GM12874 (cell line): ENCODE data around the gene SMIM9.

Experiments used
- TF ChIP-seq, protein P1 (sequence below): IDR thresholded peaks from 2 replicates; pipeline ENCODE4 v1.5.1; 2011; ENCODE audit warnings: low read depth, mild to moderate bottlenecking, control low read depth, low read length, moderate library complexity; ENCODE audit not compliant: insufficient read depth

The SMIM9 gene

DNA sequence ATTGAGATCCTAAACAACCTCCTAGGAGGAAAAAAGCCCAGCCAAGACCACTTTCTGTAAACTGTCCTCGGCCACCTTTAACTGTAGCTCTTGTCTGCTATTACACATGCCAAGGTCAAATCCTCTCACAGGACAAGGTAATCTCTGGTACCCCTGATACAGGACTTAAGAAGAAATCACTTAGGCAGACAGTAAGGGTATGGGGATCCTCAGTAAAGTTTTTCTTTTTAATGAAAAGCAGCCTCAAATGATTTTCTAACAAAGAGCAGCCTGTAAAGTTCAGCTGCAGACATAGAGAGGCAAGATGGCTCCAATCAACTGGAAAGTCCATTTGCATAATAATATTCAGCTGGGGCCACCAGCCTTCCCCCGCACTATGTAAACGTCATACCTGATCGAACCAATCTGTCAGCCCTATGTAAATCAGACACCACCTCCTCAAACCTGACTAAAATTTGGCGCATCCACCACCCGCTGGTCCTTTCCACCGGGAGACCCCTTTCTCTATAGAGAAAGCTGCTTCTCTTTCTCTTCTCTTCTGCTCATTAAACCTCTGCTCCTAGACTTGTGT is 14.6 kb downstream of the SMIM9 start:
- TF ChIP-seq, protein P1, sequence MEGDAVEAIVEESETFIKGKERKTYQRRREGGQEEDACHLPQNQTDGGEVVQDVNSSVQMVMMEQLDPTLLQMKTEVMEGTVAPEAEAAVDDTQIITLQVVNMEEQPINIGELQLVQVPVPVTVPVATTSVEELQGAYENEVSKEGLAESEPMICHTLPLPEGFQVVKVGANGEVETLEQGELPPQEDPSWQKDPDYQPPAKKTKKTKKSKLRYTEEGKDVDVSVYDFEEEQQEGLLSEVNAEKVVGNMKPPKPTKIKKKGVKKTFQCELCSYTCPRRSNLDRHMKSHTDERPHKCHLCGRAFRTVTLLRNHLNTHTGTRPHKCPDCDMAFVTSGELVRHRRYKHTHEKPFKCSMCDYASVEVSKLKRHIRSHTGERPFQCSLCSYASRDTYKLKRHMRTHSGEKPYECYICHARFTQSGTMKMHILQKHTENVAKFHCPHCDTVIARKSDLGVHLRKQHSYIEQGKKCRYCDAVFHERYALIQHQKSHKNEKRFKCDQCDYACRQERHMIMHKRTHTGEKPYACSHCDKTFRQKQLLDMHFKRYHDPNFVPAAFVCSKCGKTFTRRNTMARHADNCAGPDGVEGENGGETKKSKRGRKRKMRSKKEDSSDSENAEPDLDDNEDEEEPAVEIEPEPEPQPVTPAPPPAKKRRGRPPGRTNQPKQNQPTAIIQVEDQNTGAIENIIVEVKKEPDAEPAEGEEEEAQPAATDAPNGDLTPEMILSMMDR, result no peak

DNA sequence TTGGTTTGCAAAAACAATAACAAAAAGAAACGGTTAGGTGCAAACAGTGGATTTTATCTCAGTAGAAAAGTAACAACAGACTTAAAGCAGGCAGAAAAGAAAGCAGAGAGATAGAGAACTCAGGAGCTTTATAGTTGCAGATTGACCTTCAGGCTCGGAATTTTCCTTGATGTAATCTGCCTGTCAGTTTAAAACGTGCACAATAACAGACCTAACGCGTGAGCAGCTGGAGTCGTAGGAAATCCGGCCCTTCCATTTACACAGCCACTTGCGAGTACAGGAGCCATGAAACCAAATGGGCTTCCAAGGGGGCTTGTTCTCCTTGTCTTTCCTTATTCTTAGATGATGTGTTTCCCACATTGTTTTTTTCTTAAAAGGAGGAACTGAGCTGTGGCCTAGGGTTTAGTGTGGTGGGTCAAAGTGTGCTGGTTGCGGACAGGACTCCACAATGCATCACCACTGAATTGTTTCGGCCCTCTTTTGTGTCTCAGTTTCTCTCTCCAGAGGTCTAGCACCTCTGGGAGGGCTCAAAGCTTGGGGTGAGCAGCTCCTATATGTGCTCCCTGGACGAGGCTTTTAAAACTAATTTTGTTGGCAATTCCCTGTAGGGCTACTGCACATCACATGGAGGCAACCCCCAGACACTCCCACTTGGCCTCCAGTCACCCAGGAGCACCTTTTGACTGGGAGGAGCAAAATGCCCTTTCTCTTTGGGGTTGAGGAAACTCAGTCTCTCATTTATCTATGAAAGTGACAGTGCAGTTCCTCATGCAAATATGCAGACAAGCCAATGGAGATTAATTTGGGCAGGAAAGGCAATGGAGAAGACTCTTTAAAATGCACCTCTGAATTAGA is 15.3 kb downstream of the SMIM9 start:
- TF ChIP-seq, protein P1, result no peak

DNA sequence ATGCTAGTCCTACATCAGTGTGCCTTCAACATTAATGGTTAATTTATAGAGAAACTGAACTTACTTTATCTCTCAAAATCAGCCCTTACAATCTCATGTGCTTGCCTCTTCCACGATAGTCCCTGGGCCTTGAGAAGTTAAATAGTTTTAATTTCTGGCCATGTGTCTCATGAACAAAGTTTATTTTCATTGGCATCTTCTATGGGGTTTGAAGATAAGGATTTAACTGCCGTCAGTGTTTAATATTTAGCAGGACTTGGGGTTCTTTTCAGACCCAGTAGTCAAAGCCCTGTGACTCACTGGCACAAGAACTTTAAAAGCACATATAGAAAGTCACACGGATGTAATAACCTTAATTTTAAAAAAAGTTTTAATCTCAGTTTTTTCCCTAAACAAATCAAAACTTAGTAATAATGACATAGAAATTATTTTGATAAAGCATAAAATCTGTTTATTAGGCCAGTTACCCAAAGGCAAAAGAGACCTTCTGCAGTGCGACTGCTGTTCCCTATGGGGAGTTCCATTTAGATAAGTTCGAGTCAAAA is 19.1 kb downstream of the SMIM9 start:
- TF ChIP-seq, protein P1, result no peak

DNA sequence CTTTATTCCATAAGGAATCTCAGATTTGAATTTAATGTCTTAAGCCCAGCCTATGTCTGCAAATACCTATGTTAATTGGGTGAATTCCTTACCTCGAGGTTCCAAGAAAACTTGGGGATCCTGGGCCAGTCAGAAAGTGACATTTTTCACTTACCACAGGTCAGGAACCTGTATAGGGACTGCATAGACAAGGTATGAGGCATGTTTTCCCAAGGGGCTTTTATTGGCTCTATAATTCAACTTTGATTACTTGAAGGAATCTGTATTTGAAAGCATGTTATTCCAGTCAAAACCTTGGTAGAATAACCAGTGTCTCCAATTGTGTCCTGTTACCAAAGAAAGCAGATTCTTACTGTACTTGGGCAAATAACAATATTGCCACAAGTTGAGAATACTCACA is 20.7 kb downstream of the SMIM9 start:
- TF ChIP-seq, protein P1, result no peak

DNA sequence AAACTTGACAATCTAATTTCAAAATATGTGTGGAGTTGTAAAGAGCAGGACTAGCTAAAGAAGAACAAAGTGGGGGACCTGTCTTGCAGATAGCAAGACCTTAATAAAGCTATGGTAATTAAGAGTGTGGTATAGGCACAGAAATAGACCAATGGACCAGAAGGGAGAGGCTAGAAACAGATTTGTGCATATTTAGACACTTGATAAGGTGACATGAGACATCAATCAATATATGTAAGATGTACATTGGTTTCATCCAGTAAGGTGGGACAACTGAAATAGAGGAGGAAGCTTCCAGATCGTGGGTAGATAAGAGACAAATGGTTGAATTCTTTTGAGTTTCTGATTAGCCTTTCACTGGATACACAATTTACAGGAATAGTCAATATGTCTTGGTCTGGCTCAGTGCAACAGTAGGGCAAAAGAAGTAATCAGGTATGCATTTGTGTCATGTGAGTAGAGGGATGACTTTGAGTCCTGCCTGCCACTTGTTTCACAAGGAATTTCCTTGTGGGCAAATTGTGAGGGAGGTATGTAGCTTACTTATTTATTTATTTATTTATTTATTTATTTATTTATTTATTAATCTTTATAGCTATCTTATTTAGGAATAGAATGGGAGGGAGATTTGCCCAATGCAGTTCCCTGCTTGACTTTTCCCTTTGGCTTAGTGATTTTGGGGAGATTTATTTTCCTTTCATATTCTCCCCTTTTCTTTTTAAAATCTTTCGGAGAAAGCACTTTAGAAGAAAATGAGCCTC is 21.9 kb downstream of the SMIM9 start:
- TF ChIP-seq, protein P1, result no peak

DNA sequence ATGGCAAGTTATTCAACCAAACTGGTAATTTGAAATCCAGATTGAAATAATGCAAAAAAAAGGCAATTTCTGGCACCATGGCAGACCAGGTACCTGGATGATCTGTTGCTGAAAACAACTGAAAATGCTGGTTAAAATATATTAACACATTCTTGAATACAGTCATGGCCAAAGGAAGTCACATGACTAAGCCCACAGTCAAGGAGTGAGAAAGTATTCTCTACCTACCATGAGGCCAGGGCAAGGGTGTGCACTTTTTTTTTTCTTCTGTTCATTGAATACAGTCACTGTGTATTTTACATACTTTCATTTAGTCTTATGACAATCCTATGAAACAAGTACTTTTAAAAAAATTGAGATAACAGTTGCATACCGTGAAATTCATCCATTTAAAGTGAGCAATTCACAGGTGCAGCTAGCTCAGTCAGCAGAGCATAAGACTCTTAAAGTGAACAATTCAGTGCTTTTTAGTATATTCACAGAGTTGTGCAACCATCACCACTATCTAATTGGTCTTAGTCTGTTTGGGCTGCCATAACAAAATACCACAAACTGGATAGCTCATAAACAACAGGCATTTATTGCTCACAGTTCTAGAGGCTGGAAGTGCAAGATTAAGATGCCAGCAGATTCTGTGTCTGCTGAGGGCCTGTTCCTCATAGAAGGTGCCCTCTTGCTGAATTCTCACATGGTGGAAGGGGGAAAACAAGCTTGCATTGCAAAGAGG is 24.4 kb downstream of the SMIM9 start:
- TF ChIP-seq, protein P1, result no peak
